GM19463 (cell line): ENCODE data around the gene SSH3.

Experiments
- ATAC-seq: cut with Tn5 transposase; IDR thresholded peaks from one replicate; pipeline ENCODE4 v1.9.1; 2021; ENCODE audit warnings: mild to moderate bottlenecking, moderate library complexity; ENCODE audit not compliant: unreplicated experiment

SSH3 gene

DNA sequence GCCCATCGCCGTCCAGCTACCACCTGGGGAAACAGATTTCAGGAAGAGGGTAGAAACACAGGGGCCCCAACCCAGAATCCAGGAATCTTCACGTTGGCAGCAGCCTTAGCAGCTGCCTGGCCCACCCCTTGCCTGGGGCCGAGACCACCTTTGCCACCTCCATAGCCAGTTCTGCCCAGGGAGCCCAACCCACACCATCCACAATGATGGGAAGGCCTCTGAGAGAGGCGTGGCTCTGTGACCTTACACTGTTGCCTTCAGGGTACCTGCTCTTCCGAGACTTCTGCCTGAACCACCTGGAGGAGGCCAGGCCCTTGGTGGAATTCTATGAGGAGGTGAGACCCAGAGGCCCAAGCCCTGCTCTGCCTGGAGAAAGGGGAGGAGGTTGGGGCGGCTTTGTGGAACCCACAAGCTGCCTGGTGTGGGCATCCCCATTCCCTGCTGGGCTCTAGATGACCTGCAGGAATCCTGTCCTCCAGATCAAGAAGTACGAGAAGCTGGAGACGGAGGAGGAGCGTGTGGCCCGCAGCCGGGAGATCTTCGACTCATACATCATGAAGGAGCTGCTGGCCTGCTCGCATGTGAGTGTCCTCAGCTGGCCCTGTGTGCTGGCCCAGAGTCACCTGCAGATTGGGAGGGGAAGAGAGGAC, 24.3 kb upstream of the SSH3 start:
- ATAC-seq: no peak

DNA sequence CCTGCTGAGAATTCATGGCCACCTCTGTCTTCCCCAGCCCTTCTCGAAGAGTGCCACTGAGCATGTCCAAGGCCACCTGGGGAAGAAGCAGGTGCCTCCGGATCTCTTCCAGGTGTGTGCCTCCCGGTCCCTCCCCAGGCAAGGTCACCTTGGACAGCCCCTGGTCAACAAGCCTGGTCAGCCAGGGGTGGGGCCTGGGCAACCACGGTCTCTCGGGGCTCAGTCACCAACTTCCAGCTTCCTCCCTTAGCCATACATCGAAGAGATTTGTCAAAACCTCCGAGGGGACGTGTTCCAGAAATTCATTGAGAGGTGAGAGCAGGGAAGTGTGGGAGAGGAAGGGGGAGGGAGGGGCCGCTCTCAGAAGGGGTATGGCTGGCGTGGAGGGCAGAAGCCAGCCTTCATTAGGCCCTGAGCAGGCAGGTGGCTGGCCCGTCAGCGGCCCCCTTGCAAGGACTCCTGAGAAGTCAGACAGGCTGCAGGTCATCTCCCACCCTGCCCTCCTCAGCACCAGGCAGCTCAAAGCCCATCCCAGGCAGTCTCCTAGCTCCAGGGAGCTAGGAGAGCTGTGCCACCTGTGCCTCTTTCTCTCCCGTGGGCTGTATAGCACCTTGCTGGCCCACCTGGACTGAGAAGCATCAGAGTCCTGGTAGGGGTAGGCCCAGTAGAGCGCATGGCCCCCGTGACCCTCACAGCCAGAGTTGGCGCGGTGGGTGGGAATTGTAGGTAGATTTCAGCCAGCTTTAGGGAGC, 23.6 kb upstream of the SSH3 start:
- ATAC-seq: no peak

DNA sequence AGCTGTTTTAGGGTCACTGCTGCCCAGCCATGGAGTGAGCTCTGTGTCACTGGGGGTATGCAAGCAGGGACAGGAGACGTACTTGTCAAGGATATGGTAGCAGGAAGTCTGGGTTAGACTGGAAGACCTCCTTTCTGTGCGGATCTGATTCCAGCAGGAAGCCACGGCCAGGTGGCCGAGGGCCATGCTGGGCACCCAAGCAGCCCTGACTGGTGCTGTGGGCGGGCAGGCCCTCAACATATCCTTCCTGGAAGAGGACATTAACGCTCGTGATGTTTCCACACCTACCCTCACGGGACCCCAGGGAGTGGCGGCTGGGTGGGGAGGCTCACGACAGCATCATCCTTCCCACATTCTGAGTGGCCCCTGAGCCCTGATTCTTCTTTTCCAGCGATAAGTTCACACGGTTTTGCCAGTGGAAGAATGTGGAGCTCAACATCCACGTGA, 23.0 kb upstream of the SSH3 start:
- ATAC-seq: no peak

DNA sequence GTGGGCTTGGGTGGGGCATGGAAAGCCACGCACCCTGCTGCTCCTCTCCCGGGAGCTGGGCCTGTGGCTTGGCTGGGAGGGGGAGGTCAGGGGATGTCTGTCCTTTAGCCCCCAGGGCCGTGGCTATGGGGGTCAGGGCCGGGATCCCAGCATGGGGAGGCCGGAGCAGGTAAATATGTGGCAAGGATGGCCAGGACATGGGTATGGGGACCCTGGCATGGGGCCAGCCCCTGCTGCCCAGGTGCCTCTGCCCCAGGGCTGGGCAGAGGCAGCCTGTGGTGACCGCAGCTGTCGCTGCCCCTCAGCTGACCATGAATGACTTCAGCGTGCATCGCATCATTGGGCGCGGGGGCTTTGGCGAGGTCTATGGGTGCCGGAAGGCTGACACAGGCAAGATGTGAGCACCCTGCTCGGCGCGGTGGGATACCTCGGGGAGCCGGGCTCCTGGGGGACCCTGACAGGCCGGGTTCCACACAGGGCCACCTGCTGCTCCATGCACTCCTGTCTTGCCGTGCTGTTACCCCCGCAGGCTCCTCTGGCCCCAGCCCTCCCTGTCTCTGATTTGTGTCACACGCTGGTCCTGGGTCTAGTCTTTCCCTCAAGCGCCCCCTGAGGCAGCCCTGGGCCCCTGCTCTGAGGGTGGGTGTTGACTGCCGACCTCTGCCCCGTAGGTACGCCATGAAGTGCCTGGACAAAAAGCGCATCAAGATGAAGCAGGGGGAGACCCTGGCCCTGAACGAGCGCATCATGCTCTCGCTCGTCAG, 22.4 kb upstream of the SSH3 start:
- ATAC-seq: no peak

DNA sequence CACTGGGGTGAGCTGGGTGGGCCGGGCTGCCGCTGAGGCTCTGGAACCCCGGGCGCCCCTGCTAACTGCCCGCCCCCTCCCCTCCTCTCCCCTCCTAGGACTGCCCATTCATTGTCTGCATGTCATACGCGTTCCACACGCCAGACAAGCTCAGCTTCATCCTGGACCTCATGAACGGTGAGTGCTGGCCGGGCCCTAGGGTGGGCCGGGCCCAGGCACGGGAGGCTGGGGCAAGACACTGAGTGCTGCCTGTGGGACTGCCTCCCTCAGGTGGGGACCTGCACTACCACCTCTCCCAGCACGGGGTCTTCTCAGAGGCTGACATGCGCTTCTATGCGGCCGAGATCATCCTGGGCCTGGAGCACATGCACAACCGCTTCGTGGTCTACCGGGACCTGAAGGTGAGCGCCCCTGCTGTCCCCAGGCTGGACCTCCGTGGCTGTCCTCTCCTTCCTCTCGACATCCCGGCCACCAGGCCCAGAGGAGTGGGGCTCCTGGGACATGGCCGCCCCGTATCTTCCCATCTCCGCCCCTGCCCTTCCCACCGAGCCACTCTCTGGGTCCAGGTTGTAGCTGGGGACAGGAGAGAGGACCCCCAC, 21.7 kb upstream of the SSH3 start:
- no peak for ATAC-seq

DNA sequence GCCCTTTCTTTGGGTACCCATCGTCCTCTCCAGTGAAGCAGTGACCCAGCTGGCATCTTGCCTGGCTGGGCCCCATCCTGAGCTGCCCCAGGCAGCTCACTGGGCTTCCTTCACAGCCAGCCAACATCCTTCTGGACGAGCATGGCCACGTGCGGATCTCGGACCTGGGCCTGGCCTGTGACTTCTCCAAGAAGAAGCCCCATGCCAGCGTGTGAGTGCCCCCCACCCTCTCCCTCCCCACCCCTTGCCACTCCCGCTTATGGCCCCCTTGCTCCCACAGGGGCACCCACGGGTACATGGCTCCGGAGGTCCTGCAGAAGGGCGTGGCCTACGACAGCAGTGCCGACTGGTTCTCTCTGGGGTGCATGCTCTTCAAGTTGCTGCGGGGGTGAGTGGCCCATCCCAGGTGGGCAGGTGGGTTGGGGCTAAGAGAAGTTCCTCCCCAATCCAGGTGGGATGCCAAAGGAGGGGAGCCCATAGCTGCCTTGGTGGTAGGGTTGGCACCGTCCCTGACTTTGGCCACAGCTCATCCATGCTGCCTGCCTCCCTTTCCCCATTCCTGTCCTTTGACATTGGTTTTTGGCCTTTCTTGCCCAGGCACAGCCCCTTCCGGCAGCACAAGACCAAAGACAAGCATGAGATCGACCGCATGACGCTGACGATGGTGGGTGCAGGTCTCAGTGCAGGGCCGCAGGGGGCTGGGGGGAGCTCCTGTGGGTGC, 21.0 kb upstream of the SSH3 start:
- ATAC-seq: no peak

DNA sequence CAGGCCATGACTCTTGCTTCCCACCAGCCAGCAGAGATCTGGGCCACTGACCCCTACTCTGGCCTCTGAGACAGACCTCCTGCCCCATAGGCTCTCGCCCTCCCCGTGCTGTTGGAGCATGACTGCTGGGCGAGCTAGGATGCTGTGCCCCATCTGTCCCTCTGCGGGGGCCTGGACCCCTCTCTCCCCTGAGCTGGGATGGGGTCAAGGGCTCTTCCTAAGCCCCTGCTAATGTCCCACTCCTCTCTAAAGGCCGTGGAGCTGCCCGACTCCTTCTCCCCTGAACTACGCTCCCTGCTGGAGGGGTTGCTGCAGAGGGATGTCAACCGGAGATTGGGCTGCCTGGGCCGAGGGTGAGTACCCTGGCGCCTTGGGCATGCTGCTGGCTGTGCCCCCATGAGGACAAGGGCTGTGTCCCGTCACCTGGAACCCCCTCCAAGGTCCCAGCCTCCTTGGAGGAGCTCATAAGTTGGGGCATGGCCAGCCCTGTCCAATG, 20.4 kb upstream of the SSH3 start:
- no peak for ATAC-seq

DNA sequence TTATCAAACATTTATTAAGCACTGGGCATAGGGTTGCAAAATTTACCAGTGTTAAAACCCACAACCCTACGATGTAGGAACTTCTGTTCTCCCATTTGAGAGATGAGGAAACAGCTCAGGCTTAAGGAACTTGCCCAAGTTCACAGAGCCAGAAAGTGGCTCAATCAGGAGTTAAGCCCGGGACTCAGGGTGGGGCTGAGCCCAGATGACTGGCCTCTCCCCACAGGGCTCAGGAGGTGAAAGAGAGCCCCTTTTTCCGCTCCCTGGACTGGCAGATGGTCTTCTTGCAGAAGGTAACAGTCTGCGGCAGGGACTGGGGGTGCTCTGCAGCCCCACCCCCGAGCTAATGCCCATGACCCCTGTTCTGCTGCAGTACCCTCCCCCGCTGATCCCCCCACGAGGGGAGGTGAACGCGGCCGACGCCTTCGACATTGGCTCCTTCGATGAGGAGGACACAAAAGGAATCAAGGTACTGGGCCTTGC, 19.8 kb upstream of the SSH3 start:
- ATAC-seq: no peak

DNA sequence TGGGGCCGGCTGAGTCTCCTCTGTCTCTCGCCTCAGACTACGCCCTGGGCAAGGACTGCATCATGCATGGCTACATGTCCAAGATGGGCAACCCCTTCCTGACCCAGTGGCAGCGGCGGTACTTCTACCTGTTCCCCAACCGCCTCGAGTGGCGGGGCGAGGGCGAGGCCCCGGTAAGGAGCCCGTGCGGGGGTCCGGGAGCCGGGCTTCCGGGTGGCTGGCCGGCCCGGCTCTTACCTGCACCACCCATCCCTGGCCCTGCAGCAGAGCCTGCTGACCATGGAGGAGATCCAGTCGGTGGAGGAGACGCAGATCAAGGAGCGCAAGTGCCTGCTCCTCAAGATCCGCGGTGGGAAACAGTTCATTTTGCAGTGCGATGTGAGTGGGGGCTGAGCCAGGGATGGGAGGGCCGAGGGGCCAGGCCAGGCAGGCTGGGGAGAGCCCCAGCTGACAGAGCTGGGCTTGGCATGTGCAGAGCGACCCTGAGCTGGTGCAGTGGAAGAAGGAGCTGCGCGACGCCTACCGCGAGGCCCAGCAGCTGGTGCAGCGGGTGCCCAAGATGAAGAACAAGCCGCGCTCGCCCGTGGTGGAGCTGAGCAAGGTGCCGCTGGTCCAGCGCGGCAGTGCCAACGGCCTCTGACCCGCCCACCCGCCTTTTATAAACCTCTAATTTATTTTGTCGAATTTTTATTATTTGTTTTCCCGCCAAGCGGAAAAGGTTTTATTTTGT, 18.4 kb upstream of the SSH3 start:
- no peak for ATAC-seq

DNA sequence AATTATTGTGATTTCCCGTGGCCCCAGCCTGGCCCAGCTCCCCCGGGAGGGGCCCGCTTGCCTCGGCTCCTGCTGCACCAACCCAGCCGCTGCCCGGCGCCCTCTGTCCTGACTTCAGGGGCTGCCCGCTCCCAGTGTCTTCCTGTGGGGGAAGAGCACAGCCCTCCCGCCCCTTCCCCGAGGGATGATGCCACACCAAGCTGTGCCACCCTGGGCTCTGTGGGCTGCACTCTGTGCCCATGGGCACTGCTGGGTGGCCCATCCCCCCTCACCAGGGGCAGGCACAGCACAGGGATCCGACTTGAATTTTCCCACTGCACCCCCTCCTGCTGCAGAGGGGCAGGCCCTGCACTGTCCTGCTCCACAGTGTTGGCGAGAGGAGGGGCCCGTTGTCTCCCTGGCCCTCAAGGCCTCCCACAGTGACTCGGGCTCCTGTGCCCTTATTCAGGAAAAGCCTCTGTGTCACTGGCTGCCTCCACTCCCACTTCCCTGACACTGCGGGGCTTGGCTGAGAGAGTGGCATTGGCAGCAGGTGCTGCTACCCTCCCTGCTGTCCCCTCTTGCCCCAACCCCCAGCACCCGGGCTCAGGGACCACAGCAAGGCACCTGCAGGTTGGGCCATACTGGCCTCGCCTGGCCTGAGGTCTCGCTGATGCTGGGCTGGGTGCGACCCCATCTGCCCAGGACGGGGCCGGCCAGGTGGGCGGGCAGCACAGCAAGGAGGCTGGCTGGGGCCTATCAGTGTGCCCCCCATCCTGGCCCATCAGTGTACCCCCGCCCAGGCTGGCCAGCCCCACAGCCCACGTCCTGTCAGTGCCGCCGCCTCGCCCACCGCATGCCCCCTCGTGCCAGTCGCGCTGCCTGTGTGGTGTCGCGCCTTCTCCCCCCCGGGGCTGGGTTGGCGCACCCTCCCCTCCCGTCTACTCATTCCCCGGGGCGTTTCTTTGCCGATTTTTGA, 17.5 kb upstream of the SSH3 start:
- ATAC-seq: no peak

DNA sequence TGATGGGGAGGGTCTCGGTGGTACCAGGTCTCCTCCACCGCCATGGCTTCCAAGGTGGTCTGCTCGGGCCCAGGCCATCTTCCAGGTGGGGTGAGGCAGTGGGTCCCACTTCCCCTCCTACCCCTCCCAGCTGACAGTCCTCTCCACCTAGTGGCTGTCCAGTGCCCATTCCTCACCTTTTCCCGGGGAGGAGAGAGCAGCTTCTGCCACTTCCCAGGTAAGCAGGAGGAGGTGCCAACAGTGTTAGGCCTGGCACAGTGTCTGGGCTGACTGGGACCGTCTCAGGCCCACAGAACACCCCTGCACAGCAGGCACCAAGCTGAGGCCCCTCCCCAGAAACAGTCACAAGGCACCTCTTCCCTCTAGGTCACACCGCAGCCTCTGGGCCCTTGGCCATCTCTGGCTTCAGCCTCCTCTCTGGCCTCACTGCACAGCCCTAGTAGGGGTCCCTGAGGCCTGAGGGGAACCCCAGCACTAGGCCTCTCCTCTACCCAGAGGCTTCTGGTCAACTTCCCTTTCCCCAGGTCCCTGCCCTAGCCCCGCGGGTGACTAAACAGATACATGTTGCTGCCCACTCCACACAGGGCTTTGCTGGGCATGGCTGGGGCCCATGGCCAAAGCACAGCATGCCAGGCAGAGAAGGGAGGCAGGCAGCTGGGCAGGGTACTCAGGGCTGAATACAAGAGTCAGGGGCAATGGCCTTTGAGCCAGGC, 16.6 kb upstream of the SSH3 start:
- ATAC-seq: no peak

DNA sequence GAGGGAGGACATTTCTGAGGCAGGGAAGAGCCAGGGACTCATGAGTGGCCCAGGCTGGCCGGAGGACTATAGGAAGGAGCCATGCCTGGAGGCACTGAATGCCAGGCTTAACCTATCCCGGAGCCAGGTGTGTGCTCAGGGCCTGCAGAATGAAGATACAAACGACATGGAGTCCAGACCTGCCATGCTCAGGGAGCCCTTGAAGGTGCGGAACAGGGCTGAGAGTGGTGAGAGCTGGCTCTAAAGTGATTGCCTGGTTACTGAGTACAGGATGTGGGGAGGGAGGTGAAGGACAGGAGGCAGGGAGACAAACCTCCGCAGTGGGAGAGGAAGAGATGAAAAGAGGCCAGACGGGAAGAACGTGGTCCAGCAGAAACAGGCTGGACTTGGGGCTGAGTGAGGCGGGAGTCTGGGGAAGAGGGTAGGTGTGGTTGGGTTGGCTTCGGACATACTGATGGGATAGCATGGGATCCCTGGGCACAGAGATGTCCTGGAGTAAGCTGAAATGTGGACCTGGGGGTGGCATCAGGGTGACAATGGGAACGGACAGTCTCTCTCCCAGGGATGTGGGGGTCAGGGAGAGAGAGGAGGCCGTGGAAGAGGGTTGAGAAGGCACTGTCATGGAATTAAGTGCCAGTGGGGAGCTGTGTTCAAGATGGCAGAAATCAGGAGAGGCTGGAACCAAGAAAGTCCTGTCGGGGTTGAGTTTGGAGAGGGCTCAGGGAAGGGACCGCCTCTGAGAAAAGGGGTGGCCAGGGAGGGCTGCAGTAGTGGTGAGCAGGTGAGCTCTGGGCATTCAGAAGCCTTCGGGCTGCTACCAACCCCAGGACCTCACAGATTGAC, 15.8 kb upstream of the SSH3 start:
- no peak for ATAC-seq

DNA sequence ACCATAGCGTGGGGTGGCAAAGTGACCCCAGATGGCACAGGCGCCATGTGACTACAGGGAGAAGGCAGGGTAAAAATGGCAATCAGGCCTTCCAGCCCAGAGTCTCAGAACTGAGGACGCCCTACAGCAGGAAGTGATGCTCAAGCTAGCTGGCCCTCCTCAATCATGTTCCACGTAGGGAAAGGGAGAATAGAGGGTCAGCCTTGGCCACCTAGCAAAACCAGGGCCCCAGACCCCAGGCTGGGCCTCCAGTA, 15.2 kb upstream of the SSH3 start:
- ATAC-seq: no peak

DNA sequence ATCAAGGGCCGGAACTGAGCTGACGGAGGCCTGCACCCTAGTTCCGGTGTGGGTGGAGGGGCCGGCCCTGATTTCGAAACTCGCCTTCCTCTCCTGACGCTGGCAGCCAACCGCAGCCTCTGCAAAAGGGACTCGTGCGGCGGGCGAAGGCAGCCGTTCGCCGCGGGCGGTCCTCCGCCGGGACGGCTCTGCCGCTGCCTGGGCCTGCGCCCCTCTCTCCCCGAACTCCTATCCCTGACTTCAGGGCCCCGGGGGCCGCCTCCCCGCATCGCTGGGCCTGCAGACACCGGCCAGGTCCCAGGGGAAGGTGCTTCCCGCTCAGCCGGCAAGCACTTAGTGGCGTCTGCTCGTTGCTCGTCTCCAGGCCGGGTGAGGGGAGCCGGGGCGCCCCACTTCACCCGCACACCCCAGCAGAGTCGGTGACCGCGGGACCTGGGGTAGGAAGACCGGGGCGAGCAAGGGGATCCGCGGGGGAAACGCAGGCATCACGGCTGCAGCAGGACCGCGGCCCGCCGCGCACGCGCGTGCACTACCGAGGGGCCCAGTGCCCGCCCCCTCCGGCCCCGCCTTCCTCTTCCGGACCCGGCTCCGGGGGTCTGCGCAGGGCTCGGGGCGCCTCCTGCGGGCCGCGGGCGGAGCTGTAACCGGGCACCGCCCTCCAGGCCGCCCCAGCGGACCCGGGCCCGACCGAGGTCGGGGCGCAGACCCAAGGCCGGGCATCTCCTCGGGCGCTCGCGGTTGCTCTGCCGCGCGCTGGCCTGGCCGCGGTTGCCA, 14.7 kb upstream of the SSH3 start:
- peak; percentile 70 for ATAC-seq

DNA sequence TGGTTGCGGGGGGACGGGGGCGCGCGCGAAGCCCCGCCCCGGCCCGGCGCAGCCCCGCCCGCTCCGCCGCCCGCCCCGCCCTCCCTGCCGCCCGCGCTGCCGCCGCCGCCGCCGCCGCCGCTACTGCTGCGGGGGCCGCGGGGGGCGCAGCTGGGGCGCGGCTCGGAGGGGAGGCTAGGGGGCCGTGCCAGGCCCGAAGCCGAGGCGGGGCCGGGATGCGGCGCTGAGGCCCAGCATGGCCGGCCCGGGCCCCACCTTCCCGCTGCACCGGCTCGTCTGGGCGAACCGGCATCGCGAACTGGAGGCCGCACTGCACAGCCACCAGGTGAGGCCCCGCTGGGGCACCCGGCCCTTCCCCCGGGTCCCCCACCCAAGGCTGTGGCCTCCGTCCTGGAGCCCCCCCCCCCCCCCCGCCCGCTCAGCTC, 14.1 kb upstream of the SSH3 start, which contains the start of gene ANKRD13D:
ANKRD13D (plus strand) TSS at position 78 of the 425 bp plus-strand sequence; CDS start at position 236, 158 bp downstream.
- ATAC-seq: peak; percentile 44

DNA sequence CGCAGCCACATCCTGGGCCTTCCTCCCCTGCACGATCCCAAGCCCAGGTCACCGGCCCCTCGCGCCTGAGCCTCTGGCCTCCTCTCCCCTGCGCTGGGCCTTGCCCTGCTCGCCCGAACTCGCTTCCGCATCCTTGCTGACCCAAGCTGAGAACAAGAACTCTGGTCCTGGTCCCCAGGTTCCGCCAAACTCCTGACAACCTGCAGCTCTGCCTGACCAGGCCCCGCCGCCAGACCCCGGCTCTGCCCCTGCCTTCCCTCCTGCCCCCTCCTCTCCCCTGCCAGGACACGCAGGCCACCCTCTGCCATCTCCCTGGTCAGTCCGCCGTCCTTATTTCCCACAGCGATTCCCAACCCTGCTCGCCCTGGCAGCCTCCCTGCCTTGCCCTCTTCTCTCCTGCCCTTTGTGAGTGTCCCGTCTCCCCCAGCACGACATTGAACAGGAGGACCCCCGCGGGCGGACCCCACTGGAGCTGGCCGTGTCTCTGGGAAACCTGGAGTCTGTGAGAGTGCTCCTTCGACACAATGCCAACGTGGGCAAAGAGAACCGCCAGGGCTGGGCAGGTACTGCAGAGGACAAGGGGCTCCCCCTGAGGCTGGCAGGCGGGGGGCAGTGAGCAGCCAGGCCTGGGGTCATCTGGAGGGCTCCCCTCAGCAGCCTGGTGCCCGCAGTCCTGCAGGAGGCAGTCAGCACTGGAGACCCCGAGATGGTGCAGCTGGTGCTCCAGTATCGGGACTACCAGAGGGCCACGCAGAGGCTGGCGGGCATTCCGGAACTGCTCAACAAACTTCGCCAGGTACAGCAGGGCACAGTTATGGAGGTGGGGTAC, 13.5 kb upstream of the SSH3 start:
- ATAC-seq: no peak
